ENCODE measurements around the gene KCNA1. TPM values are rescaled to one million over a fixed set of nuclear protein-coding genes. Genes with fewer than 3 reads are reported as not detected.
"Not testable (repeated sequence)": the region's sequence is repeated elsewhere in the genome, so short reads cannot be mapped to it uniquely, and the experiment has no call there.

KCNA1 gene
- total RNA-seq = not detected

- Mint-ChIP-seq H3K4me3 (peak within 1 kb of the TSS; percentile 75), H3K4me1 (peaks cover 19% of the 10 kb centered on the region), H3K27me3 (peaks cover 54% of the 10 kb centered on the region), H3K27ac (no peak within 1 kb of the TSS), H3K9me3 (no peaks in the 10 kb centered on the region), H3K36me3 (ENCODE audit: low read depth) (no peaks in the 10 kb centered on the region)
- ChIA-PET CTCF (interaction anchor here (1.5 kb wide), 1 partner anchor 52 kb away, joined by 5 read pairs; no protein-coding TSS in a partner anchor), POLR2A (interaction anchor here (0.8 kb wide), 1 partner anchor 53 kb away, joined by 3 read pairs; no protein-coding TSS in a partner anchor)
- no peak for DNase-seq
These were observed at the start of gene KCNA1 for GRCh38 chr12:4909734-4910501. KCNA1 (plus strand) TSS chr12:4909905; CDS start chr12:4911379, 1,474 bp downstream.

- peaks cover 38% of the 10 kb centered on the region for H3K27me3 Mint-ChIP-seq
- no peak overlapping the region for H3K27ac Mint-ChIP-seq
- ChIA-PET CTCF (interaction anchor here (1.0 to 1.3 kb wide), 2 partner anchors 12 to 13 kb away, joined by 3 to 4 read pairs; no protein-coding TSS in a partner anchor), POLR2A (no interaction called here)
- H3K4me1 Mint-ChIP-seq = peaks cover 17% of the 10 kb centered on the region
- no peak overlapping the region for H3K4me3 Mint-ChIP-seq
- no peaks in the 10 kb centered on the region for H3K9me3 Mint-ChIP-seq
- DNase-seq = no peak
- H3K36me3 Mint-ChIP-seq (ENCODE audit: low read depth) = no peaks in the 10 kb centered on the region
These were observed 49.0 kb upstream of the KCNA1 start for GRCh38 chr12:4860741-4861140.

GRCh38 chr12:4862809-4863208, 46.9 kb upstream of the KCNA1 start:
- Mint-ChIP-seq H3K27me3 (peaks cover 38% of the 10 kb centered on the region), H3K4me3 (no peak overlapping the region)

GRCh38 chr12:4864575-4864974, 45.1 kb upstream of the KCNA1 start:
- Mint-ChIP-seq H3K27me3 (peaks cover 26% of the 10 kb centered on the region), H3K4me1 (no peaks in the 10 kb centered on the region), H3K4me3 (no peak overlapping the region), H3K27ac (no peak overlapping the region), H3K36me3 (ENCODE audit: low read depth) (no peaks in the 10 kb centered on the region), H3K9me3 (no peaks in the 10 kb centered on the region)
- CTCF ChIA-PET = interaction anchor here (1.0 to 4.5 kb wide), 4 partner anchors 8 to 16 kb away, joined by 4 to 28 read pairs (median 8); no protein-coding TSS in a partner anchor
- no peak for DNase-seq
- POLR2A ChIA-PET = no interaction called here

More at GRCh38 chr12:4862809-4863208, 46.9 kb upstream of the KCNA1 start:
- ChIA-PET CTCF (interaction anchor here (2.6 kb wide), 1 partner anchor 14 kb away, joined by 11 read pairs; no protein-coding TSS in a partner anchor), POLR2A (no interaction called here)
- Mint-ChIP-seq H3K36me3 (ENCODE audit: low read depth) (no peaks in the 10 kb centered on the region), H3K9me3 (no peaks in the 10 kb centered on the region), H3K4me1 (peaks cover 4% of the 10 kb centered on the region), H3K27ac (no peak overlapping the region)
- DNase-seq = no peak

- Mint-ChIP-seq H3K27me3 (peaks cover 25% of the 10 kb centered on the region), H3K4me3 (no peak overlapping the region), H3K4me1 (no peaks in the 10 kb centered on the region), H3K27ac (no peak overlapping the region), H3K9me3 (no peaks in the 10 kb centered on the region), H3K36me3 (ENCODE audit: low read depth) (no peaks in the 10 kb centered on the region)
- POLR2A ChIA-PET = no interaction called here
- CTCF ChIA-PET = interaction anchor here (1.5 to 4.5 kb wide), 2 partner anchors 8 to 12 kb away, joined by 4 to 28 read pairs; no protein-coding TSS in a partner anchor
- DNase-seq = no peak
These were observed 44.5 kb upstream of the KCNA1 start for GRCh38 chr12:4865246-4865645.

- POLR2A ChIA-PET = no interaction called here
- Mint-ChIP-seq H3K36me3 (ENCODE audit: low read depth) (no peaks in the 10 kb centered on the region), H3K27me3 (peaks cover 25% of the 10 kb centered on the region), H3K27ac (no peak overlapping the region), H3K4me1 (no peaks in the 10 kb centered on the region), H3K9me3 (no peaks in the 10 kb centered on the region), H3K4me3 (no peak overlapping the region)
- CTCF ChIA-PET = interaction anchor here (4.5 kb wide), 1 partner anchor 10 kb away, joined by 28 read pairs; no protein-coding TSS in a partner anchor
- no peak for DNase-seq
These were observed 43.4 kb upstream of the KCNA1 start for GRCh38 chr12:4866299-4866698.

- H3K4me1 Mint-ChIP-seq = no peaks in the 10 kb centered on the region
- no peak for DNase-seq
- ChIA-PET CTCF (interaction anchor here (4.5 kb wide), 1 partner anchor 11 kb away, joined by 28 read pairs; no protein-coding TSS in a partner anchor), POLR2A (no interaction called here)
- H3K9me3 Mint-ChIP-seq = no peaks in the 10 kb centered on the region
- H3K36me3 Mint-ChIP-seq (ENCODE audit: low read depth) = no peaks in the 10 kb centered on the region
- H3K4me3 Mint-ChIP-seq = no peak overlapping the region
- no peak overlapping the region for H3K27ac Mint-ChIP-seq
- H3K27me3 Mint-ChIP-seq = peaks cover 25% of the 10 kb centered on the region
These were observed 42.3 kb upstream of the KCNA1 start for GRCh38 chr12:4867384-4867783.

- CTCF ChIA-PET = interaction anchor here (1.4 to 1.5 kb wide), 2 partner anchors 13 to 15 kb away, joined by 5 to 10 read pairs; no protein-coding TSS in a partner anchor
- H3K36me3 Mint-ChIP-seq (ENCODE audit: low read depth) = no peaks in the 10 kb centered on the region
- no peaks in the 10 kb centered on the region for H3K4me1 Mint-ChIP-seq
- DNase-seq = no peak
- no peak overlapping the region for H3K27ac Mint-ChIP-seq
- H3K27me3 Mint-ChIP-seq = peaks cover 20% of the 10 kb centered on the region
- POLR2A ChIA-PET = no interaction called here
- no peak overlapping the region for H3K4me3 Mint-ChIP-seq
- H3K9me3 Mint-ChIP-seq = no peaks in the 10 kb centered on the region
These were observed 39.3 kb upstream of the KCNA1 start for GRCh38 chr12:4870423-4870822.

GRCh38 chr12:4871514-4871913, 38.2 kb upstream of the KCNA1 start:
- Mint-ChIP-seq H3K36me3 (ENCODE audit: low read depth) (no peaks in the 10 kb centered on the region), H3K27ac (no peak overlapping the region), H3K4me1 (no peaks in the 10 kb centered on the region), H3K27me3 (peaks cover 17% of the 10 kb centered on the region), H3K4me3 (no peak overlapping the region), H3K9me3 (no peaks in the 10 kb centered on the region)
- ChIA-PET CTCF (no interaction called here), POLR2A (no interaction called here)
- no peak for DNase-seq

- Mint-ChIP-seq H3K36me3 (ENCODE audit: low read depth) (no peaks in the 10 kb centered on the region), H3K4me3 (no peak overlapping the region), H3K27me3 (peaks cover 8% of the 10 kb centered on the region), H3K4me1 (no peaks in the 10 kb centered on the region), H3K9me3 (peaks cover 2% of the 10 kb centered on the region), H3K27ac (no peak overlapping the region)
- CTCF ChIA-PET = no interaction called here
- POLR2A ChIA-PET = no interaction called here
- no peak for DNase-seq
These were observed 35.8 kb upstream of the KCNA1 start for GRCh38 chr12:4873947-4874346.

- CTCF ChIA-PET = interaction anchor here (0.6 kb wide), 1 partner anchor 18 kb away, joined by 3 read pairs; no protein-coding TSS in a partner anchor
These were observed 35.0 kb upstream of the KCNA1 start for GRCh38 chr12:4874671-4875070.

GRCh38 chr12:4879481-4879880, 30.2 kb upstream of the KCNA1 start:
- DNase-seq; H3K4me3 Mint-ChIP-seq; H3K9me3 Mint-ChIP-seq; CTCF ChIA-PET; POLR2A ChIA-PET; H3K27ac Mint-ChIP-seq; H3K4me1 Mint-ChIP-seq; H3K36me3 Mint-ChIP-seq (ENCODE audit: low read depth): not testable (repeated sequence)
- H3K27me3 Mint-ChIP-seq = peaks cover 14% of the 10 kb centered on the region

More at GRCh38 chr12:4874671-4875070, 35.0 kb upstream of the KCNA1 start:
- DNase-seq = no peak
- Mint-ChIP-seq H3K27ac (no peak overlapping the region), H3K4me3 (no peak overlapping the region), H3K9me3 (peaks cover 2% of the 10 kb centered on the region), H3K4me1 (no peaks in the 10 kb centered on the region), H3K36me3 (ENCODE audit: low read depth) (no peaks in the 10 kb centered on the region), H3K27me3 (peaks cover 8% of the 10 kb centered on the region)
- POLR2A ChIA-PET = no interaction called here

GRCh38 chr12:4881266-4882064, 28.2 kb upstream of the KCNA1 start:
- H3K9me3 Mint-ChIP-seq = peaks cover 7% of the 10 kb centered on the region
- no peak for DNase-seq

More at GRCh38 chr12:4881266-4882064, 28.2 kb upstream of the KCNA1 start:
- no peaks in the 10 kb centered on the region for H3K4me1 Mint-ChIP-seq
- H3K27ac Mint-ChIP-seq = no peak overlapping the region
- CTCF ChIA-PET = no interaction called here
- H3K4me3 Mint-ChIP-seq = no peak overlapping the region
- H3K36me3 Mint-ChIP-seq (ENCODE audit: low read depth) = peaks cover 3% of the 10 kb centered on the region
- peaks cover 17% of the 10 kb centered on the region for H3K27me3 Mint-ChIP-seq
- POLR2A ChIA-PET = no interaction called here
